HUES48 (cell line): ENCODE measurements around the gene FAM120B.

Source experiments
- H3K27ac ChIP-seq: one replicate; pipeline ENCODE4 v1.7.0; 2013; ENCODE audit warnings: low read depth, low read length, inconsistent platforms
- H3K27me3 ChIP-seq: 2 replicates; pipeline ENCODE4 v1.6.1; 2013; ENCODE audit warnings: mild to moderate bottlenecking, low read length; ENCODE audit not compliant: control insufficient read depth, insufficient read depth
- H3K36me3 ChIP-seq: 2 replicates; pipeline ENCODE4 v1.6.1; 2013; ENCODE audit warnings: low read length; ENCODE audit not compliant: control insufficient read depth, insufficient read depth
- H3K4me1 ChIP-seq: 2 replicates; pipeline ENCODE4 v1.6.1; 2013; ENCODE audit warnings: mild to moderate bottlenecking, low read length; ENCODE audit not compliant: control insufficient read depth, insufficient read depth
- H3K4me3 ChIP-seq: 2 replicates; pipeline ENCODE4 v1.5.1; 2013; ENCODE audit warnings: mild to moderate bottlenecking, low read depth, low read length
- H3K9ac ChIP-seq: 2 replicates; pipeline ENCODE4 v1.6.1; 2013; ENCODE audit warnings: mild to moderate bottlenecking, low read depth, low read length, moderate library complexity
- H3K9me3 ChIP-seq: 2 replicates; pipeline ENCODE4 v1.6.1; 2013; ENCODE audit warnings: low read length; ENCODE audit not compliant: control insufficient read depth, insufficient read depth

Gene FAM120B

GRCh38 chr6:170446841-170447560, 140.4 kb downstream of the FAM120B start:
- H3K27ac ChIP-seq = no peak overlapping the region
- no peak overlapping the region for H3K4me3 ChIP-seq
- no peaks in the 10 kb centered on the region for H3K36me3 ChIP-seq
- no peaks in the 10 kb centered on the region for H3K9me3 ChIP-seq
- no peak overlapping the region for H3K9ac ChIP-seq
- no peaks in the 10 kb centered on the region for H3K27me3 ChIP-seq
- no peaks in the 10 kb centered on the region for H3K4me1 ChIP-seq

- Histone ChIP-seq H3K4me3 (no peak overlapping the region), H3K27ac (no peak overlapping the region), H3K9me3 (no peaks in the 10 kb centered on the region), H3K4me1 (no peaks in the 10 kb centered on the region), H3K9ac (no peak overlapping the region), H3K27me3 (no peaks in the 10 kb centered on the region), H3K36me3 (no peaks in the 10 kb centered on the region)
Observed at GRCh38 chr6:170447561-170447930, 141.0 kb downstream of the FAM120B start.

GRCh38 chr6:170448317-170448716, 141.8 kb downstream of the FAM120B start:
- Histone ChIP-seq H3K9me3 (0 out of 2 replicates have a peak, but pooled peaks cover 3% of the 10 kb centered on the region), H3K36me3 (no peaks in the 10 kb centered on the region), H3K4me1 (no peaks in the 10 kb centered on the region), H3K4me3 (no peak overlapping the region), H3K9ac (no peak overlapping the region), H3K27me3 (no peaks in the 10 kb centered on the region), H3K27ac (no peak overlapping the region)

- Histone ChIP-seq H3K27me3 (no peaks in the 10 kb centered on the region), H3K4me3 (no peak overlapping the region), H3K4me1 (no peaks in the 10 kb centered on the region), H3K27ac (no peak overlapping the region), H3K9ac (no peak overlapping the region), H3K9me3 (0 out of 2 replicates have a peak, but pooled peaks cover 3% of the 10 kb centered on the region), H3K36me3 (no peaks in the 10 kb centered on the region)
Observed at GRCh38 chr6:170448751-170449630, 142.4 kb downstream of the FAM120B start.

GRCh38 chr6:170449835-170450753, 143.5 kb downstream of the FAM120B start:
- H3K4me1 ChIP-seq = no peaks in the 10 kb centered on the region
- H3K36me3 ChIP-seq = no peaks in the 10 kb centered on the region
- 0 out of 2 replicates have a peak, but pooled peaks cover 3% of the 10 kb centered on the region for H3K9me3 ChIP-seq
- no peak overlapping the region for H3K4me3 ChIP-seq
- H3K27me3 ChIP-seq = no peaks in the 10 kb centered on the region
- no peak overlapping the region for H3K9ac ChIP-seq
- no peak overlapping the region for H3K27ac ChIP-seq

GRCh38 chr6:170450916-170451761, 144.6 kb downstream of the FAM120B start:
- Histone ChIP-seq H3K27ac (no peak overlapping the region), H3K4me1 (no peaks in the 10 kb centered on the region), H3K4me3 (no peak overlapping the region), H3K9ac (no peak overlapping the region), H3K27me3 (no peaks in the 10 kb centered on the region), H3K36me3 (no peaks in the 10 kb centered on the region), H3K9me3 (0 out of 2 replicates have a peak, but pooled peaks cover 3% of the 10 kb centered on the region)

GRCh38 chr6:170451762-170452651, 145.4 kb downstream of the FAM120B start:
- no peak overlapping the region for H3K27ac ChIP-seq
- H3K27me3 ChIP-seq = no peaks in the 10 kb centered on the region
- 0 out of 2 replicates have a peak, but pooled peaks cover 3% of the 10 kb centered on the region for H3K9me3 ChIP-seq
- no peak overlapping the region for H3K4me3 ChIP-seq
- no peaks in the 10 kb centered on the region for H3K36me3 ChIP-seq
- no peaks in the 10 kb centered on the region for H3K4me1 ChIP-seq
- H3K9ac ChIP-seq = no peak overlapping the region

- H3K27ac ChIP-seq = no peak overlapping the region
- no peak overlapping the region for H3K4me3 ChIP-seq
- H3K36me3 ChIP-seq = no peaks in the 10 kb centered on the region
- 0 out of 2 replicates have a peak, but pooled peaks cover 3% of the 10 kb centered on the region for H3K9me3 ChIP-seq
- no peaks in the 10 kb centered on the region for H3K4me1 ChIP-seq
- no peaks in the 10 kb centered on the region for H3K27me3 ChIP-seq
- H3K9ac ChIP-seq = no peak overlapping the region
Observed at GRCh38 chr6:170452767-170453545, 146.4 kb downstream of the FAM120B start.
